ENCODE measurements around the gene IFNGR2.
"Not testable (repeated sequence)": the region's sequence is repeated elsewhere in the genome, so short reads cannot be mapped to it uniquely, and the experiment has no call there.

Gene IFNGR2

GRCh38 chr21:33443194-33443593, 40.0 kb downstream of the IFNGR2 start:
- no peak for DNase-seq

- DNase-seq: no peak
Measured at GRCh38 chr21:33444499-33444898, 41.3 kb downstream of the IFNGR2 start.

GRCh38 chr21:33446620-33447019, 43.4 kb downstream of the IFNGR2 start:
- DNase-seq: not testable (repeated sequence)

DNA sequence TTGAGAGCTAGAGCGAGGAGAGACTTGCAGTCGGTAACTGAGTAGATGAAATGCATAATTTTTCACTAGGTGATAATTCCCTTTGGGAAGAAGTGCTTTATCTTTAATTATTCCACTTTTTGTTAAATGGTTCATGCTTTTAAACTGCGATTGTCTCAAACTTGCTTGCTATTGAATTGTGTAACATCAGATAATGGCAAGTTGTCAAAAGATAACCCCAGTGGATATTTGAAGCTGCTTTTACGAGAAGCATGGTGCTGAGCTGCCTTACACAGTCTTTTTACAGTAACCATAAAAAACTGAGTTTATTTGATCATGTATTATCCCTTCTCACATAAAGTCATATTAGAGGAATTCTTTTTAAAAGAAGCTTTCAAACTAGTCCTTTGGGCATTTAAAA, 46.4 kb downstream of the IFNGR2 start:
- no peak for DNase-seq

GRCh38 chr21:33451634-33452071, 48.4 kb downstream of the IFNGR2 start:
- DNase-seq: no peak

GRCh38 chr21:33452362-33452761, 49.1 kb downstream of the IFNGR2 start:
- no peak for DNase-seq

DNA sequence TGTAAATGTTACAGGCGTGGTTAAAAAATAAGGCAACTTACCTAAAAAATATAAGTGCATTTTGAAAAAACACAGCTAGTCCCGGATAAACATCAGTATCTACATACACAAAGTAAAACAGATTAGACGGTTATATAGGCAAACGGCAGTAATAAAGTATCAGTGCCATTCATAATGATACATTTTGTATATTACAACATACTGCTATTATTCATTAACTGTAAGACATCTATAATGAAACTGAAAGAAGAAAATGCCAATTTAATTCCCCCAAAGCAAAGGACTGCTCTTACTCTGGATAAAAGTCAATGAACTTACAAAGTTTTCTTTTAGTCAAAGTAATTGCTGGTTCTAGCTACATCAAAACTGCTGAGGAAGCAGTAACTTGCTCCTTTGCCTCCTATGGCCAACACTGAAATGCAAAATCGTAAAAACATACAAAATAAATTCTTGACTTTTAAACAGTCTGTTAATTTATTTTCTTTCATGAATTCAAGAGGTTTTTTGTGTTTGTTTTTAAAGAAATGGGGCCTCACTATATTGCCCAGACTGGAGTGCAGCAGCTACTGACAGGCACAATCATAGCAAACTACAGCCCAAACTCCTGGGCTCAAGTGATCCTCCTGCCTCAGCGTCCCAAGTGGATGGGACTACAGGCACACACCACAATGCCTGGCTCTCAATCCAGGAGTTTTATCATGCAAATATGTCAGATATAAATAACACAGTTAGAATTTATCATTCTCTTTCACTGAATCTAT, 52.7 kb downstream of the IFNGR2 start:
- DNase-seq: no peak

DNA sequence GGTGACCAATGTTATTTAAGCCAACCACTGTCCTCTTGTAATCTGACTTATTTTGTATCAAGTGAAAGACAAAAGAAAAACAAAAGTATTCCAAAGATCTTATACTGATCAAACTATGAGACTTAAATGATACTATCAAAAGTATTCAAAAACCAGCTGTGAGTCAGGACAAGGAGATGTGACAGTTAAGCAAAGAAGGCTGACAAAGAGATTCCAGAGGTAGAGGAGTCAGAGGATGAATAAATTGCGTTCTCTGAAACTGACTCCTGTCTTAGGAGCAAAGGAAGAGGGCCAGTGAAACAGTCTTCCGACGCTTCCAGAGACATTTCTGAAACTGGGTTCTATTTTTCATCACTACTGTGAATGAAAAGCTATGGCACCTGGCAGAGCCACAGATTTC, 55.6 kb downstream of the IFNGR2 start:
- DNase-seq: no peak

DNA sequence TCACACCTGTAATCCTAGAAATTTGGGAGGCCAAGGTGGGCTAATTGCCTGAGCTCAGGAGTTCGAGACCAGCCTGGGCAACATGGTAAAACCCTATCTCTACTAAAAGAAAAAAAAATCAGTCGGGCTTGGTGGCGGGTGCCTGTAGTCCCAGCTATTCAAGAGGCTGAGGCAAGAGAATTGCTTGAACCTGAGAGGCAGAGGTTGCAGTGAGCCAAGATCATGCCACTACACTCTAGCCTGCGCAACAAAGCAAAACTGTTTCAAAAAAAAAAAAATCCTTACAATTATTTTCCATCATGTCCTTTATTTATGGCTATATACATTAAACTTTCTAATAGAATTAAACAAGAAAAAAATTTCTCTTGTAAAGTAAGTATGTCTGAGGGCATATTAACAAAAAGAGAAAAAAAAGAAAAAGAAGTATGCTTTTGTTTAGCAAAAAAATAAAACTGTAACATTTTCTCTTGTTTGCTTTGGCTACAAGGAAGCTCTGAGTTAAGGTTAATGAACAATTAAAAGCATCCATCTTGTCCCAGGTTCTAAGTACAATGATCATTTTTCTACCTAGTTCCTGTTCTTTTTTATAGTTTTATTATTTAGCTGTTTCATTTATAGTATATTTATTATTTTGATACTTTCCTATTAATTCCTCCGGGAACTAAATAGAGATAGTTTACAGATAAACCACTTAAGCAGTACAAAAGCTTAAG, 58.5 kb downstream of the IFNGR2 start:
- no peak for DNase-seq

- not testable (repeated sequence) for DNase-seq
Measured at GRCh38 chr21:33469183-33469582, 66.0 kb downstream of the IFNGR2 start.

- no peak for DNase-seq
Measured at GRCh38 chr21:33470701-33471100, 67.5 kb downstream of the IFNGR2 start.

DNA sequence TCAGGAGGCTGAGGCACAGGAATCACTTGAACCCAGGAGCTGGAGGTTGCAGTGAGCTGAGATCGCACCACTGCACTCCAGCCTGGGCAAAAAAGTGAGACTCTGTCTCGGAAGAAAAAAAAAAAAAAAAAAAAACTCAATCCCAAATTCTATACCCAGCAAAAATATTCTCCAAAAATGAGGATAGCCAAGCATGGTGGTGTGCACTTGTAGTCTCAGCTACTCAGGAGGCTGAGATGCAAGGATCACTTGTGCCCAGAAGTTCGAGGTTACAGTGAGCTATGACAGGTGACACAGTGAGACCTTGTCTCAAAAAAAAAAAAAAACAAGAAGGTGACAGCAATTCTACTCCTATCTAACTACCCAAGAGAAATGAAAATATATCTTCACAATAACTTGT, 70.1 kb downstream of the IFNGR2 start:
- DNase-seq: no peak

- DNase-seq: no peak
Measured at GRCh38 chr21:33477066-33477465, 73.9 kb downstream of the IFNGR2 start.

DNA sequence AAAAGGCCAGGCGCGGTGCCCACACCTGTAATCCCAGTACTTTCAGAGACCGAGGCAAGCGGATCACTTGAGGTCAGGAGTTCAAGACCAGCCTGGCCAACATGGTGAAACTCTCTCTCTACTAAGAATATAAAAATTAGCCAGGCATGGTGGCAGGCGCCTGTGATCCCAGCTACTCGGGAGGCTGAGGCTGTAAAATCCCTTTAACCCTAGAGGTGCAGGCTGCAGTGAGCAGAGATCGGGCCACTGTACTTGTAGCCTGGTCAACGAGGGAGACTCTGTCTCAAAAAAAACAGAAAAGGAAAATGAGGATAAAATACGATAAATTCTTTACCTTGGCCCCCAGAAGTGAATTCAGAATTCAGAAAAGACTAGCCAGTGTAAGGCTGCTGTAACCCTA, 75.0 kb downstream of the IFNGR2 start:
- DNase-seq: no peak

DNA sequence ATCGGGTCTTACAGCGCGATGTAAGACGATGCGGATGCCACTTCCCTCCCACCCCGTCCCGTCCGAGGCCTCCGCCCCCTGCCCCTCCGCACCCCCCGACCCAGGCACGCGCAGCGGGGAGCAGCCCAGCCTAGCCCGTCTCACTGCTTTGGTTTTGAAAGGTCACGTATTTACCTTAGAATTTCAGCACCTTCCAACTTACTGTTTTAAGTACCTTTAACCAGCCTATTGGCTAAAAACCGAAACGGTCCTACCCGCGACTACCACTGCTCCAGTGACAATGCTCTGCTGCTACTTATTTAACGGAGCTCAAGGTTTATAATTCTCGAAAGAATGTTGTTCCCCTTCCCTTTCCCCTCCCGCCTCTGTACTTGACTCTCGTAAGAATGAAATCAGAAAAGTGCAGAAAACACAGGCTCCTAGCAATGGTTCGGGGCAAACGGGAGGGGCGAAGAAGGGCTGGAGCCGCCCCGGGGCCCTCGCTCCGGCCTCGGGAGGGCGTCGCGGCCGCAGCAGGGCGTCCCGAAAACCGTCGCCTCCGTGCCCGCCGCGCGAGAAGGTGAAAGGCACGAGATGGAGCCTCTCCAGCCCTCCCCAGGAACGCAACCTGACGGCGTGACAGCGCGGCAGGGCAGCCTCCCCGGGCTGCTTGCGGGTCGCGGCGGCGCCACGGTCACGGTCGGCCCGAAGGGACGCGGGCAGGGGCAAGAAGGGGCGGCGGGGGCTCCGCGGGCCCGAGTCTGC, 75.9 kb downstream of the IFNGR2 start:
- peak; percentile 78 for DNase-seq

DNA sequence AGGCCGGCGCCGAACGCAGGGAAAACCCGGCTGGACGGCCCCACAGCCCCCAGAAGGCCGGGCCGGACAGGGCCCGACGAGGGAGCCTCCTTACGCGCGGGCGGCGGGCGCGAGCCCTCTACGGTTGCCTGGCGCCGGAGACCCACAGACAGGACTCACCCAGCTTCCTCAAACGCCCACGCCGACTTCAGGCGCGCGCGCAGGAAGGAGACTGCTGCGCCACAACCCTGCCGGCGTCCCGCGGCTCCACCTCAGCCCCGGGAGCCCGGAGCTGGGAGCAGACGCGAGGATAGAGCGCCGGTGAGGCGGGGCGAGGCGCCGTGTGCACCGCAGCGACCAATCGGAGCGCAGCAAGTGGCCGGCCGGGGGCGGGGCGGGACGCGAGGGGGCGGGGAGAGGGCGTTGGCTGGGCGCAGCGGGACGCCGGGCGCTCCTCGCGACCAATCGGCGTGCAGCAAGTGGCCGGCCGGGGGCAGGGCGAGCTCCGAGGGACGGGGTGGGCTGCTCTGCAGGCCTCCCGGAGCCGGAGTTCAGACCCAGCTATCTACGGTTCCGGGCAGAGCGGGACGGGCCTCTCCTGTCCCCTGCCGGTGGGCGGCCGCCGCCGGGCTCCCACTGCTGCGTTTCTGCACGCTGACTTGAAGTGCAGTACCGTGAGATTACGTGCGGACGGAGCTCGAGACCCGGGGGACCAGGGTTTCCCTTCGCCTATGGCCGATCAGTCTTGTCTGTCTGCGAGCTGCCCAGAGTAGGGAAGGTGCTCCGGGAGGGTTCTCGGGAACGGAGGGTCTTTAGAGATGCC, 76.7 kb downstream of the IFNGR2 start, which contains the start of gene TMEM50B:
TSS of gene TMEM50B (minus strand) at position 296 of the 802 bp plus-strand sequence. CDS start 11,089 bp downstream, outside the sequence.
- DNase-seq: peak; percentile 98

- DNase-seq: no peak
Measured at GRCh38 chr21:33480481-33481103, 77.4 kb downstream of the IFNGR2 start.

DNA sequence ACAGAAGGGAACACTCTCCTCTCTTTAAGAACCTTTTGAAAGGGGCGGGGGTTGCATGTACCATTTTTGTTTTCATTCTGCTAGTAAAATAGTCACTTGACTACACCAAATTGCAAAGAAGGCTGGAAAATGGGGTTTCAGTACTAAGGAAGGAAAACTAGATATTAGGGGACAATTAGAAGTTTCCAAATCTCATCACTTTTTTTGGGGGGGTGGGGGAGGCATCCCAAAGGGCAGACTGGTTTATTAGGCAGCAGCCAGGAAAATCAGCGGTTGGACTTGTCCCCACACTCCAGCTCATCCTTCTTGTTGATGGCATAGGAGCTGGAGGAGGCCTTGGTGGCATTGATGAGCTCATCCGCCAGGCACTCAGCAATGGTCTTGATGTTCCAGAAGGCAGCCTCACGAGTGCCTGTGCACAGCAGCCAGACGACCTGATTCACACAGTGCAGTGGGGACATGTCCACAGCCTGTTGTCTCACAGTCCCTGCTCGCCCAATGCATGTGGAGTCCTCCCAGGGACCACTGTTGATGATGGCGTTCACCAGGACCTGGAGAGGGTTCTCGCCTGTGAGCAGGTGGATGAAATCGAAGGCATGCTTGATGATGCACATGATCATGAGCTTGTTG, 78.2 kb downstream of the IFNGR2 start:
- DNase-seq: no peak

Measured in NCI-H69 (cell line).